Endothelial cell of umbilical vein (primary cell): ENCODE measurements around the gene MAPK11. TPM values are rescaled to one million over a fixed set of nuclear protein-coding genes. Genes with fewer than 3 reads are reported as not detected.
A peak's percentile ranks its signal among the peaks of the same experiment; 100 is the strongest.

Experiments used
- BruUV-seq: library from RNA; stranded (reverse); fragments of 400-500 nt; replicated peaks from 2 replicates; lab custom pipeline; 2021; lab: Mats Ljungman, UMichigan
- CTCF ChIA-PET: fragments of 300-600, 350-600 bp; sonication (Branson Sonifier 250); formaldehyde crosslinking; loops from one replicate; lab custom pipeline; 2021; ENCODE audit warnings: antibody characterized with exemption, inconsistent platforms; lab: Charles Lee
- POLR2A ChIA-PET: fragments of 300-600, 350-600 bp; sonication (Branson Sonifier 250); formaldehyde crosslinking; loops from one replicate; lab custom pipeline; 2021; ENCODE audit warnings: antibody characterized with exemption, inconsistent platforms; lab: Charles Lee
- DNase-seq: peaks from one replicate; pipeline ENCODE4 v3.0.0-alpha.2; 2011; ENCODE audit warnings: low read depth, low spot score
- FAIRE-seq: peaks from 2 replicates; lab custom pipeline; 2011; peaks lifted over from hg19 to GRCh38; lab: Jason Lieb, UNC
- H2AFZ ChIP-seq: 2 replicates; pipeline ENCODE4 v1.6.0; 2012; ENCODE audit warnings: low read depth, low read length, control low read depth, inconsistent platforms
- H3K27ac ChIP-seq: 2 replicates; pipeline ENCODE4 v1.5.1; 2011; ENCODE audit warnings: low read depth, mild to moderate bottlenecking, control low read depth, low read length, moderate library complexity; ENCODE audit not compliant: insufficient read depth
- H3K27me3 ChIP-seq, 2 experiments: 2 replicates each; pipeline versions ENCODE4 v1.6.0 to v1.6.1; 2011; ENCODE audit warnings: low read length in 2 of 2, mixed read lengths in 1 of 2; ENCODE audit not compliant: control insufficient read depth in 2 of 2, insufficient read depth in 2 of 2
- H3K36me3 ChIP-seq, 2 experiments: 2 replicates in 1 of 2; 3 replicates in 1 of 2; pipeline ENCODE4 v1.5.1; 2011; ENCODE audit warnings: low read length in 2 of 2, mild to moderate bottlenecking in 1 of 2, moderate library complexity in 1 of 2; ENCODE audit not compliant: control insufficient read depth in 2 of 2, insufficient read depth in 2 of 2; ENCODE audit errors: extremely low read depth in 1 of 2
- H3K4me1 ChIP-seq: 3 replicates; pipeline ENCODE4 v1.5.1; 2011; ENCODE audit warnings: mild to moderate bottlenecking, low read length; ENCODE audit not compliant: control insufficient read depth, insufficient read depth; ENCODE audit errors: extremely low read depth
- H3K4me2 ChIP-seq: 2 replicates; pipeline ENCODE4 v1.6.1; 2011; ENCODE audit warnings: low read length, control low read depth, mixed read lengths; ENCODE audit not compliant: insufficient read depth
- H3K4me3 ChIP-seq, 3 experiments: fragments of 200-600 bp in 1 of 3; sonication (generic), shearing (Covaris generic) in 1 of 3; replicated peaks in 1 of 3; 2 replicates each; pipeline ENCODE4 v1.5.1; 2011 to 2016; ENCODE audit warnings: control low read depth in 3 of 3, low read length in 3 of 3, mild to moderate bottlenecking in 2 of 3, inconsistent platforms in 1 of 3, low read depth in 1 of 3, moderate library complexity in 1 of 3; ENCODE audit not compliant: insufficient read depth in 1 of 3
- H3K79me2 ChIP-seq: 2 replicates; pipeline ENCODE4 v1.6.0; 2012; ENCODE audit warnings: low read length, inconsistent platforms; ENCODE audit not compliant: control insufficient read depth, insufficient read depth
- H3K9ac ChIP-seq: replicated peaks from 2 replicates; pipeline ENCODE3; 2011; ENCODE audit warnings: low read length, control low read depth; ENCODE audit not compliant: insufficient read depth; ENCODE audit errors: extremely low read depth
- H3K9me1 ChIP-seq: replicated peaks from 3 replicates; pipeline ENCODE4 v1.6.0; 2011; ENCODE audit warnings: mild to moderate bottlenecking, low read length; ENCODE audit not compliant: control insufficient read depth, insufficient read depth; ENCODE audit errors: extremely low read depth
- H3K9me3 ChIP-seq: replicated peaks from 2 replicates; pipeline ENCODE4 v1.5.1; 2012; ENCODE audit warnings: low read length, inconsistent platforms; ENCODE audit not compliant: control insufficient read depth, insufficient read depth
- H4K20me1 ChIP-seq: replicated peaks from 2 replicates; pipeline ENCODE3; 2011; ENCODE audit warnings: mild to moderate bottlenecking, low read length; ENCODE audit not compliant: control insufficient read depth, insufficient read depth; ENCODE audit errors: extremely low read depth
- EZH2 ChIP-seq: IDR thresholded peaks from 2 replicates; pipeline ENCODE4 v1.6.1; 2012; ENCODE audit warnings: borderline replicate concordance, low read depth, mild to moderate bottlenecking, moderate library complexity, low read length, inconsistent platforms; ENCODE audit not compliant: severe bottlenecking
- FOS ChIP-seq: IDR thresholded peaks from 2 replicates; pipeline ENCODE4 v1.6.1; 2011; ENCODE audit warnings: mild to moderate bottlenecking, low read length, moderate library complexity, borderline replicate concordance; ENCODE audit not compliant: insufficient read depth
- GATA2 ChIP-seq: IDR thresholded peaks from 2 replicates; pipeline ENCODE4 v1.7.0; 2011; ENCODE audit warnings: low read depth, mild to moderate bottlenecking, moderate library complexity, mixed read lengths, low read length; ENCODE audit not compliant: insufficient read length, insufficient read depth
- JUN ChIP-seq: IDR thresholded peaks from 2 replicates; pipeline ENCODE4 v1.6.1; 2011; ENCODE audit warnings: borderline replicate concordance, low read depth; ENCODE audit not compliant: insufficient read length, insufficient read depth
- MYC ChIP-seq: IDR thresholded peaks from one replicate; pipeline ENCODE4 v1.6.1; 2011; ENCODE audit warnings: mild to moderate bottlenecking, low read depth, low read length
- POLR2A ChIP-seq: IDR thresholded peaks from 2 replicates; pipeline ENCODE4 v1.6.1; 2012; ENCODE audit warnings: low read depth, mild to moderate bottlenecking, control low read depth, low read length
- POLR2AphosphoS5 ChIP-seq: IDR thresholded peaks from 2 replicates; pipeline ENCODE4 v1.6.1; 2012; ENCODE audit warnings: low read depth, mild to moderate bottlenecking, control low read depth, low read length, moderate library complexity; ENCODE audit not compliant: insufficient read depth
- dilution Hi-C: fragments of 300-500 bp; cut with MboI; formaldehyde crosslinking; loops from one replicate; pipeline ENCODE4 v1.15.0; 2019; ENCODE audit warnings: low sequenced_read_pairs; ENCODE audit not compliant: extremely low pct_ligation_motif_present
- intact Hi-C: fragments of 100-400 bp; cut with micrococcal nuclease; formaldehyde crosslinking; loops from one replicate; pipeline ENCODE4 v1.10.0; 2022
- polyA plus RNA-seq, 4 experiments: library from polyadenylated mRNA; depleted of rRNA in 3 of 4; stranded (reverse) in 3 of 4; unstranded in 1 of 4; fragments of >200 nt; gene quantifications; 2 replicates each; pipeline versions ENCODE4 v1.2.1 to v1.2.3, GENCODE V29; 2011 to 2012; ENCODE audit warnings: missing spikeins in 1 of 4
- total RNA-seq: library from RNA; stranded (reverse); gene quantifications from 2 replicates; pipeline ENCODE4 v1.2.3, GENCODE V29; 2021
- TF ChIP-seq, protein P1 (sequence below), 2 donors: IDR thresholded peaks; 1 replicate in 1 of 2; 2 replicates in 1 of 2; pipeline ENCODE4 v1.5.1; 2011; ENCODE audit warnings: low read length in 2 of 2, mild to moderate bottlenecking in 2 of 2, moderate library complexity in 2 of 2, control low read depth in 1 of 2, inconsistent platforms in 1 of 2, low read depth in 1 of 2; ENCODE audit not compliant: insufficient read depth in 1 of 2; ENCODE audit errors: extremely low read depth in 1 of 2
- TF ChIP-seq, protein P2 (sequence below): IDR thresholded peaks from 2 replicates; pipeline ENCODE4 v1.6.1; 2011; ENCODE audit not compliant: insufficient read depth, insufficient read length

The MAPK11 gene
- total and polyA plus RNA-seq, 2 donors (not counting 3 experiments of a cell fraction or from before 2014, with no cell fraction given), result 22.8 to 26.3 TPM

DNA sequence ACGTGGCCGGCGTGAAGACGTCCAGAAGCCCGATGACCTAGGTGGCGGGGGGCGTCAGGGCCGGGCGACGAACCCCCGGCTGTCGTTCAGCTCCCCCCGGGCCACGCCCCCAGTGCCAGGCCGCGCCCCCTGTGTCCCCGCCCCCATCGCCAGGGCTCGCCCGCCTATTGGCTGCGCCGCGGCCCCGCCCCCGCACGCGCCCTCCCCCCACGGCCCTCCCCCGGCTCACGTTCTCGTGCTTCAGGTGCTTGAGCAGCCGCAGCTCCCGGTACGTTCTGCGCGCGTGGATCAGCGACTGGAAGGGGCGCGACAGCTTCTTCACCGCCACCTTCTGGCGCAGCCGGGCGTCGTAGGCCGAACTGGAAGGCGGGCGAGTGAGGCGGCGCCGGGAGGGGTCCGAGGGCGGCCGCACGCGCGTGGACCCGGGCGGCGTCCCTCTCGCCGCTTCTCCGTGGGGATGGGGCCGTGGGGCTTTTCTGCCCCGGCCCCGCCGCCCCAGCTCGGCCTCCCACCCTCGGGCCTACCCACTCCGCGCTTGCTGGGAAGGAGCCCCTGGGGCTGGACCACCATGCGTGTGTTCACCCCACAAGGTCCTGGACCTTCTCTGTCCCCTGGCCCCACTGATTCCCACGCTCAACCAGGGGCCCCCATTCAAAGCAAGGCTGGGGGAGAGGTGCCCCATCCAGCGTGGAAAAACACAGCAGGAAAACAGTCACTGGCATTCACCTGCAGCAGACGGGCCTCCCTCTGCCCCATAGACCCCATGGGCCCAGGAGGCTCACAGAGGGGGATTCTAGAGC, 2.4 kb downstream of the MAPK11 start:
- BruUV-seq, result no TSS peak
- intact Hi-C loops (no loop called here), dilution Hi-C loops (no loop called here)
- Histone ChIP-seq H2AFZ (no peak overlapping the region), H3K27me3 (no peaks in the 10 kb centered on the region), H3K4me1 (peaks cover 12% of the 10 kb centered on the region), H3K27ac (no peak overlapping the region), H4K20me1 (no peaks in the 10 kb centered on the region), H3K36me3 (peaks cover 0 to 4% of the 10 kb centered on the region in 2 experiments), H3K79me2 (no peaks in the 10 kb centered on the region), H3K9ac (no peak overlapping the region), H3K4me2 (no peak overlapping the region), H3K9me1 (no peaks in the 10 kb centered on the region), H3K4me3 (peak overlapping the region in 1 of 3 experiments; percentile 19), H3K9me3 (no peaks in the 10 kb centered on the region)
- FAIRE-seq (no peak), DNase-seq (peak; percentile 47)
- ChIA-PET CTCF (interaction anchor here (0.8 to 4.7 kb wide), 8 partner anchors 9 to 58 kb away, joined by 3 to 40 read pairs (median 4); partner anchors contain the start of gene HDAC10), POLR2A (no interaction called here)
- TF ChIP-seq, protein P1, sequence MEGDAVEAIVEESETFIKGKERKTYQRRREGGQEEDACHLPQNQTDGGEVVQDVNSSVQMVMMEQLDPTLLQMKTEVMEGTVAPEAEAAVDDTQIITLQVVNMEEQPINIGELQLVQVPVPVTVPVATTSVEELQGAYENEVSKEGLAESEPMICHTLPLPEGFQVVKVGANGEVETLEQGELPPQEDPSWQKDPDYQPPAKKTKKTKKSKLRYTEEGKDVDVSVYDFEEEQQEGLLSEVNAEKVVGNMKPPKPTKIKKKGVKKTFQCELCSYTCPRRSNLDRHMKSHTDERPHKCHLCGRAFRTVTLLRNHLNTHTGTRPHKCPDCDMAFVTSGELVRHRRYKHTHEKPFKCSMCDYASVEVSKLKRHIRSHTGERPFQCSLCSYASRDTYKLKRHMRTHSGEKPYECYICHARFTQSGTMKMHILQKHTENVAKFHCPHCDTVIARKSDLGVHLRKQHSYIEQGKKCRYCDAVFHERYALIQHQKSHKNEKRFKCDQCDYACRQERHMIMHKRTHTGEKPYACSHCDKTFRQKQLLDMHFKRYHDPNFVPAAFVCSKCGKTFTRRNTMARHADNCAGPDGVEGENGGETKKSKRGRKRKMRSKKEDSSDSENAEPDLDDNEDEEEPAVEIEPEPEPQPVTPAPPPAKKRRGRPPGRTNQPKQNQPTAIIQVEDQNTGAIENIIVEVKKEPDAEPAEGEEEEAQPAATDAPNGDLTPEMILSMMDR (IDR thresholded peaks at IDR 0.05; ENCODE audit: extremely low read depth in 1 of 2, insufficient read depth in 1 of 2, low read depth in 1 of 2, low read length in 2 of 2), result peak in 1 of 2 donors; percentile 39
- TF ChIP-seq POLR2A, result no peak

DNA sequence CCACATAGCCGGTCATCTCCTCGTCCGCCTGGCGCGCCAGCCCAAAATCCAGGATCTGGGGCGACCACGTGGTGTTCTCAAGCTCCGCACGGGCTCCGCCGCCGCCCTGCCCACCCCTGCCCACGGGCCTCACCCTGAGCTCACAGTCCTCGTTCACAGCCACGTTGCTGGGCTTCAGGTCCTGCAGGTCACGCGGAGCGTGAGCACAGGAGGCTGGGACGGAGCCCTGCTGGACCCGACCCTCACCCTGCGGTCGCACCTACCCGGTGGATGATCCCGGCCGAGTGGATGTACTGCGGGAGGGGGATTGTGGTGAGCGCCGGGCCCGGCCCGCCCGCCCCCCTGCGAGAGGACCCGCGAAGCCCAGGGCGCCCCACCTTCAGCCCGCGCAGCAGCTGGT, 3.2 kb downstream of the MAPK11 start:
- no peak overlapping the region for H3K4me3 ChIP-seq
- ChIA-PET CTCF (interaction anchor here (0.8 to 4.7 kb wide), 8 partner anchors 10 to 59 kb away, joined by 3 to 40 read pairs (median 4); partner anchors contain the start of gene HDAC10), POLR2A (no interaction called here)

More for the DNA sequence above, 3.2 kb downstream of the MAPK11 start:
- Histone ChIP-seq H3K4me2 (no peak overlapping the region), H3K27ac (no peak overlapping the region), H3K4me1 (peaks cover 15% of the 10 kb centered on the region), H3K9ac (no peak overlapping the region), H3K79me2 (no peaks in the 10 kb centered on the region), H3K36me3 (peaks cover 0 to 4% of the 10 kb centered on the region in 2 experiments), H3K9me3 (no peaks in the 10 kb centered on the region), H2AFZ (no peak overlapping the region), H4K20me1 (no peaks in the 10 kb centered on the region), H3K9me1 (no peaks in the 10 kb centered on the region), H3K27me3 (no peaks in the 10 kb centered on the region)
- no peak for DNase-seq
- intact Hi-C loops, result no loop called here
- TF ChIP-seq JUN, result no peak
- TF ChIP-seq, protein P2, sequence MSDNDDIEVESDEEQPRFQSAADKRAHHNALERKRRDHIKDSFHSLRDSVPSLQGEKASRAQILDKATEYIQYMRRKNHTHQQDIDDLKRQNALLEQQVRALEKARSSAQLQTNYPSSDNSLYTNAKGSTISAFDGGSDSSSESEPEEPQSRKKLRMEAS, result no peak
- TF ChIP-seq POLR2AphosphoS5, result no peak
- TF ChIP-seq FOS, result no peak
- no peak for TF ChIP-seq POLR2A
- TF ChIP-seq, protein P1 (IDR thresholded peaks at IDR 0.05; ENCODE audit: extremely low read depth in 1 of 2, insufficient read depth in 1 of 2, low read depth in 1 of 2, low read length in 2 of 2), result no peak
- no peak for TF ChIP-seq GATA2
- TF ChIP-seq MYC, result no peak
- no peak for TF ChIP-seq EZH2
- no TSS peak for BruUV-seq
- no peak for FAIRE-seq
- dilution Hi-C loops, result no loop called here
